ENCODE results near the gene SLC25A23. TPM values are rescaled to one million over a fixed set of nuclear protein-coding genes. Genes with fewer than 3 reads are reported as not detected.

SLC25A23 gene
- polyA plus RNA-seq, 1 of the 3 experiments (the other 2 are of a cell fraction): 10.9 TPM

DNA sequence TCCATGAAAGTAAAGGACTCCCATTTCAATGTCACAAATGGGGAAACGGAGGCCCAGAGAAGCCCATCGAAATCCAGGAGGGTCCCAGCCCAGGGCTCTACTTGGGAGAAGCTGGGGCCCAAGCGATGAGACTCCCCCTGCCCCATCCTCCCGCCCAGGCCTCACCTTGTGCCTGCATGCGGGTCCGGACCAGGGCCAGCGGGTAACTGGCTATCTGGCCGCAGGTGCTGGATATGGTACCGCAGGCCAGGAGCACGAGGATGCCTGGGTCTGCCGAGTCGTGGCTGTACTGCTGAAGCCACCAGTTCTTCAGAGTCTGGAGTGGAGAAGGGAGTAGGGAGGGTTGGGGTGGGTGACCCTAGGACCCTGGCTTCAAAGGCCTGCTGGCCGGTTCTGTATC lies 15.6 kb downstream of the SLC25A23 start:
- DNase-seq: no peak
- Histone ChIP-seq H3K4me2 (no peak overlapping the region), H3K9me2 (no peaks in the 10 kb centered on the region), H4K20me1 (ENCODE audit: insufficient read depth) (no peaks in the 10 kb centered on the region), H3K36me3 (replicated peaks in 1 of 2; ENCODE audit: control insufficient read depth in 1 of 2, insufficient read depth in 2 of 2, low read length in 1 of 2) (no peaks in the 10 kb centered on the region), H3K4me3 (ENCODE audit: low read depth in 2 of 2, low read length in 1 of 2) (no peak overlapping the region), H3K27me3 (ENCODE audit: insufficient read depth) (no peaks in the 10 kb centered on the region), H3K27ac (ENCODE audit: low read depth in 2 of 2, low read length in 1 of 2) (no peak overlapping the region), H3K9me3 (no peaks in the 10 kb centered on the region), H2AFZ (ENCODE audit: low read depth) (no peak overlapping the region), H3F3A (replicated peaks; ENCODE audit: insufficient read depth) (no peaks in the 10 kb centered on the region), H3K9ac (no peak overlapping the region), H3K79me2 (ENCODE audit: insufficient read depth) (no peaks in the 10 kb centered on the region), H3K4me1 (ENCODE audit: control insufficient read depth in 1 of 2, insufficient read depth in 2 of 2, low read depth in 1 of 2, low read length in 1 of 2) (no peaks in the 10 kb centered on the region)
- no peak for TF ChIP-seq NRF1 (IDR thresholded peaks at IDR 0.05; ENCODE audit: low read depth, low read length)
- no peak for TF ChIP-seq FOXM1 (IDR thresholded peaks at IDR 0.05; ENCODE audit: low read depth)
- TF ChIP-seq JUND (IDR thresholded peaks at IDR 0.05): no peak
- no peak for TF ChIP-seq ELF1 (IDR thresholded peaks at IDR 0.05)
- TF ChIP-seq, protein P1, sequence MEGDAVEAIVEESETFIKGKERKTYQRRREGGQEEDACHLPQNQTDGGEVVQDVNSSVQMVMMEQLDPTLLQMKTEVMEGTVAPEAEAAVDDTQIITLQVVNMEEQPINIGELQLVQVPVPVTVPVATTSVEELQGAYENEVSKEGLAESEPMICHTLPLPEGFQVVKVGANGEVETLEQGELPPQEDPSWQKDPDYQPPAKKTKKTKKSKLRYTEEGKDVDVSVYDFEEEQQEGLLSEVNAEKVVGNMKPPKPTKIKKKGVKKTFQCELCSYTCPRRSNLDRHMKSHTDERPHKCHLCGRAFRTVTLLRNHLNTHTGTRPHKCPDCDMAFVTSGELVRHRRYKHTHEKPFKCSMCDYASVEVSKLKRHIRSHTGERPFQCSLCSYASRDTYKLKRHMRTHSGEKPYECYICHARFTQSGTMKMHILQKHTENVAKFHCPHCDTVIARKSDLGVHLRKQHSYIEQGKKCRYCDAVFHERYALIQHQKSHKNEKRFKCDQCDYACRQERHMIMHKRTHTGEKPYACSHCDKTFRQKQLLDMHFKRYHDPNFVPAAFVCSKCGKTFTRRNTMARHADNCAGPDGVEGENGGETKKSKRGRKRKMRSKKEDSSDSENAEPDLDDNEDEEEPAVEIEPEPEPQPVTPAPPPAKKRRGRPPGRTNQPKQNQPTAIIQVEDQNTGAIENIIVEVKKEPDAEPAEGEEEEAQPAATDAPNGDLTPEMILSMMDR (IDR thresholded peaks at IDR 0.05): no peak
- no peak for TF ChIP-seq GABPA (IDR thresholded peaks at IDR 0.05; ENCODE audit: low read depth)
- TF ChIP-seq, protein P2, sequence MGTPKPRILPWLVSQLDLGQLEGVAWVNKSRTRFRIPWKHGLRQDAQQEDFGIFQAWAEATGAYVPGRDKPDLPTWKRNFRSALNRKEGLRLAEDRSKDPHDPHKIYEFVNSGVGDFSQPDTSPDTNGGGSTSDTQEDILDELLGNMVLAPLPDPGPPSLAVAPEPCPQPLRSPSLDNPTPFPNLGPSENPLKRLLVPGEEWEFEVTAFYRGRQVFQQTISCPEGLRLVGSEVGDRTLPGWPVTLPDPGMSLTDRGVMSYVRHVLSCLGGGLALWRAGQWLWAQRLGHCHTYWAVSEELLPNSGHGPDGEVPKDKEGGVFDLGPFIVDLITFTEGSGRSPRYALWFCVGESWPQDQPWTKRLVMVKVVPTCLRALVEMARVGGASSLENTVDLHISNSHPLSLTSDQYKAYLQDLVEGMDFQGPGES (IDR thresholded peaks at IDR 0.05; ENCODE audit: low read depth, low read length): no peak
- no peak for TF ChIP-seq RAD21 (IDR thresholded peaks at IDR 0.05; ENCODE audit: low read length)
- no peak for TF ChIP-seq POLR2AphosphoS5 (IDR thresholded peaks at IDR 0.05; ENCODE audit: low read depth, low read length)
- TF ChIP-seq, protein P3, sequence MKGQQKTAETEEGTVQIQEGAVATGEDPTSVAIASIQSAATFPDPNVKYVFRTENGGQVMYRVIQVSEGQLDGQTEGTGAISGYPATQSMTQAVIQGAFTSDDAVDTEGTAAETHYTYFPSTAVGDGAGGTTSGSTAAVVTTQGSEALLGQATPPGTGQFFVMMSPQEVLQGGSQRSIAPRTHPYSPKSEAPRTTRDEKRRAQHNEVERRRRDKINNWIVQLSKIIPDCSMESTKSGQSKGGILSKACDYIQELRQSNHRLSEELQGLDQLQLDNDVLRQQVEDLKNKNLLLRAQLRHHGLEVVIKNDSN (IDR thresholded peaks at IDR 0.05; ENCODE audit: borderline replicate concordance, low read depth): no peak
- TF ChIP-seq, protein P4, sequence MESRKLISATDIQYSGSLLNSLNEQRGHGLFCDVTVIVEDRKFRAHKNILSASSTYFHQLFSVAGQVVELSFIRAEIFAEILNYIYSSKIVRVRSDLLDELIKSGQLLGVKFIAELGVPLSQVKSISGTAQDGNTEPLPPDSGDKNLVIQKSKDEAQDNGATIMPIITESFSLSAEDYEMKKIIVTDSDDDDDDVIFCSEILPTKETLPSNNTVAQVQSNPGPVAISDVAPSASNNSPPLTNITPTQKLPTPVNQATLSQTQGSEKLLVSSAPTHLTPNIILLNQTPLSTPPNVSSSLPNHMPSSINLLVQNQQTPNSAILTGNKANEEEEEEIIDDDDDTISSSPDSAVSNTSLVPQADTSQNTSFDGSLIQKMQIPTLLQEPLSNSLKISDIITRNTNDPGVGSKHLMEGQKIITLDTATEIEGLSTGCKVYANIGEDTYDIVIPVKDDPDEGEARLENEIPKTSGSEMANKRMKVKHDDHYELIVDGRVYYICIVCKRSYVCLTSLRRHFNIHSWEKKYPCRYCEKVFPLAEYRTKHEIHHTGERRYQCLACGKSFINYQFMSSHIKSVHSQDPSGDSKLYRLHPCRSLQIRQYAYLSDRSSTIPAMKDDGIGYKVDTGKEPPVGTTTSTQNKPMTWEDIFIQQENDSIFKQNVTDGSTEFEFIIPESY (IDR thresholded peaks at IDR 0.05; ENCODE audit: borderline replicate concordance, low read depth): no peak
- TF ChIP-seq FOSL2 (IDR thresholded peaks at IDR 0.05; ENCODE audit: borderline replicate concordance, low read depth): no peak
- TF ChIP-seq RXRA (IDR thresholded peaks at IDR 0.05; ENCODE audit: borderline replicate concordance, low read depth): no peak
- no peak for TF ChIP-seq CHD2 (IDR thresholded peaks at IDR 0.05; ENCODE audit: low read length, partially characterized antibody)
- no peak for TF ChIP-seq TEAD4 (IDR thresholded peaks at IDR 0.05; ENCODE audit: borderline replicate concordance, insufficient read depth)
- no peak for TF ChIP-seq TAF1 (IDR thresholded peaks at IDR 0.05; ENCODE audit: borderline replicate concordance, low read depth, low read length)
- no peak for TF ChIP-seq SIN3A (IDR thresholded peaks at IDR 0.05; ENCODE audit: borderline replicate concordance, low read depth, low read length)
- TF ChIP-seq, protein P5, sequence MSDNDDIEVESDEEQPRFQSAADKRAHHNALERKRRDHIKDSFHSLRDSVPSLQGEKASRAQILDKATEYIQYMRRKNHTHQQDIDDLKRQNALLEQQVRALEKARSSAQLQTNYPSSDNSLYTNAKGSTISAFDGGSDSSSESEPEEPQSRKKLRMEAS (IDR thresholded peaks at IDR 0.05; ENCODE audit: low read depth): no peak
- TF ChIP-seq TCF12 (IDR thresholded peaks at IDR 0.05): no peak
- ChIA-PET CTCF (interaction anchor here (0.6 kb wide), 1 partner anchor 136 kb away, joined by 3 read pairs; no protein-coding TSS in a partner anchor), POLR2A (no interaction called here)
- WGBS (ENCODE audit: low lambda C conversion rate): 88% methylated on average over 6 of the region's 13 CpGs
